Jurkat, Clone E6-1 (cell line): Measurements from ENCODE around the gene PPM1L.

ENCODE experiments used
- DNase-seq: peaks from one replicate; pipeline ENCODE4 v3.0.0-alpha.2; 2011; ENCODE audit warnings: low read depth, low spot score
- H3K4me3 ChIP-seq: 2 replicates; pipeline ENCODE4 v1.5.1; 2011; ENCODE audit warnings: mild to moderate bottlenecking, low read length, control low read depth, moderate library complexity

The PPM1L gene

DNA sequence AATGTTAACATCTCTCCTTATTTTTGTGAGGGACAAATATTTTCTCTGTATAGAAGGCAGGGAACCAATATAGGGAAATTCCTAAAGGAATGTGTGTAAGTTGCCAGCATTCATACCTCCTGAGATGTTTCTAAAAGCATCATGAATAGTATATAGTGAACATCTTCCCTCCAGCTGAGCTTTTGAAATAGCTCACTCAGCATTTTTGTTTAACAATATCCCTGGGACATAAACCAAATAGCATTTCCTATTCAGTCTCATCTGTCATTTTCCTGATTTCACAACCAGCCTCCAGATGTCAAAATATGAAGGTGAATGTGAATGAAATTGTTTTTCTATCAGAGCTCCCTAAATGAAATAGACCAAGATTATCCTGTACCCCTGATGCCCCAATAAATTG is 137.2 kb downstream of the PPM1L start:
- H3K4me3 ChIP-seq: no peak overlapping the region
- DNase-seq: no peak

DNA sequence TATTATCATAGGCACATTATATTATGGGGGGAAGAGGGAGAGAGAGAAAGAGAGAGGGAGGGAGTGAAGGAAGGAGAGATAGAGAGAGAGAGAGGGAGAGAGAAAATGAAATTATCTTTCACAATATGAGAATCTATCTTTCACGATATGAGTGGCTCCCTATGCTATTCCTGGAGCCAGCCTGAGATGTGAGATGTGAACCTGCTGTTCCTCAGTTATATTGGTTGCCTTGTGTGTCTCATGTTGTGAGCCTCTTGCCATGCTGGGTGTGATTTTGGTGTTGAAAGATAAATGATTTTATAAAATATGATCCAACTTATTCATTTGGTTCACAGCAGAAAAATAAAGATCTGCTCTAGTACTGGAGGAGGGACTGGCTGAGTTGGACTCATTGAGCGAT is 148.7 kb downstream of the PPM1L start:
- H3K4me3 ChIP-seq: no peak overlapping the region
- DNase-seq: no peak

DNA sequence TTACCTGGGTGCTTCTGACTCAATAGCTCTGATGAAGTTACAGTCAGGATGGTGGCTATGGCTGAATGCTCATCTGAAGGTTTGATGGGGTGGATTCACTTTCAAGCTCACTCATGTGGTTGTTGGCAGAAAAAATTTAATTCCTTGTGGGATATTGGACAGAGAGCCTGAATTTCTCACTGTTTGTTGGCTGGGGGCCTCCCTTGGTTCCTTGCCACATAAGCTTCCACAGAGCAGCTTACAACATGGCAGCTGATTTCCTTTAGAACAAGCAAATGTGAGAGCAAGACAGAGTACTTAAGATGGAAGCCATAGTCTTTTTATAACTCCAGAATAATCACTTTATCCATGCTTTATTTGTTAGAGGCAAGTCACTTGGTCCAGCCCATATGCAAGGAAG is 150.6 kb downstream of the PPM1L start:
- H3K4me3 ChIP-seq: no peak overlapping the region
- DNase-seq: no peak

DNA sequence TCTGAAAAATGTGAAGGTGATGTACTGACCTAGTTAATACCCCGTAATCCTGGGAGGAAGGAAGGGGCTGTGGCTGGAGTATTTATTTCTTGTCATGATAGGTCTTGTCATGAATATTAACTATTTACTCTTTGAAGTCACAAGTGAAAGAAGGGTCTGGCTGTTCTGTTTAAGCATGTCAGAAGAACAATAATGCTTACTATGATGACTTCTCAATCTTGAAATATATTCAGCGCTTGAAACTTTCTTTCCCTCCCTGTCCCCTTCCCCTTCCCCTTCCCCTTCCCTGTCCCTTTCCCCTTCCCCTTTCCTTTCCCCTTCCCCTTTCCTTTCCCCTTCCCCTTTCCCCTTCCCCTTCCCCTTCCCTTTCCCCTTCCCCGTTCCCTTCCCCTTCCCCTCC is 153.9 kb downstream of the PPM1L start:
- DNase-seq: no peak
- no peak overlapping the region for H3K4me3 ChIP-seq

DNA sequence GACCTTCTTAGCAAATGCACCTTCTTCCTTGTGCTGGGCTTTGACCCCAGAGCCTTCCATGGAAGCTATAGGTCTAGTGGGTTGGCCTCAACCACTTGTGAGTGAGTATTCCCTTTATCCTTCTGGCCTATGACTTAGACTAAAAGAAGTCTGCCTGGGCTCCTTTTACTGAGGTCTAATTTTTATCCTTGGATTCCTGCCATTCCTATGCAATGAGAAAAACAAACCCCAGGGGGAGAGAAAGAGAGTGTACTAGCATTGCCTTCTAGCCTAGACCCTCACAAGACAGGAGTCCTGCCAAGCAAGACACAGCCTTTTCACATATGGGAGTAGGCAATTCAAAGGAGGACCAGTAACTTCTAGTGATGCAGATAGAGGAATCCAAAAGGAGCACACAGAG is 155.4 kb downstream of the PPM1L start:
- H3K4me3 ChIP-seq: no peak overlapping the region
- DNase-seq: no peak

DNA sequence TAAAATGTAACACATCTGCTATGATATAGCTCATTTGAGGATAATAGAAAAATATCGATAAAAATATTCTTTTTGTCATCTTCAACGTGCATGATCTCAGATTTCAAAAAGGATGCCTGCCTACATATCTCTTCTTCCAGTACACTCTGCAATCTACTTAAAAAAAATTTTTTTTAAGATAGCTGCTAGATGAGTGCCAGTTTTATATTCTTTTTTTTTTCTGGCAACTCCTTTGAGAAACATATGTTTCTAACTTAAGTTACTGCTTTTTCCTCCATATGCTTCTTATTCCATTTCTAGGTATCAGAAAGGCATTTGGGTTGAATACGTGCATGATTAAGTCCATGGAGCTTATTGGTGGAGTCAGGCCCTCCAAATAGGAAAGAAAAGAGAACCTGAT is 160.4 kb downstream of the PPM1L start:
- no peak for DNase-seq
- H3K4me3 ChIP-seq: no peak overlapping the region

DNA sequence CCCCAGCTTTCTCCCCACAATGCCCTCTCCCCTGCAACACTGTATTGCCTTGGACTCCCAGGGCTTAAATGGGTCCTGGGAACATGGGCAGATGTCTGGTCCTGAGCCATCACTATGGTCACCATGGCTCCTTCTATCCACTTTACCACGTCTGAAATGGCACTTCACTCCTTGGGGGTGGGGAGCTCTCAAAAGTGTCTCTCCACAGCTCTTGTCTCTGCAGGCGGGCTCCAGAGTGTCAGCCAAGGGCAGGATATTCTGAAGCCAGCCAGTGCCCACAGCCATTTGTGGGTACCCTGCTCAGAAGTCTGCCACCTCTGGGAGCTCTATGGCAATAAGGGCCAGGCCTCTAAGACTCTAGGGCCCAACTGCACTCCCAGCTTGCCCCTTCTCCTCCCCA is 163.9 kb downstream of the PPM1L start:
- DNase-seq: no peak
- H3K4me3 ChIP-seq: no peak overlapping the region

DNA sequence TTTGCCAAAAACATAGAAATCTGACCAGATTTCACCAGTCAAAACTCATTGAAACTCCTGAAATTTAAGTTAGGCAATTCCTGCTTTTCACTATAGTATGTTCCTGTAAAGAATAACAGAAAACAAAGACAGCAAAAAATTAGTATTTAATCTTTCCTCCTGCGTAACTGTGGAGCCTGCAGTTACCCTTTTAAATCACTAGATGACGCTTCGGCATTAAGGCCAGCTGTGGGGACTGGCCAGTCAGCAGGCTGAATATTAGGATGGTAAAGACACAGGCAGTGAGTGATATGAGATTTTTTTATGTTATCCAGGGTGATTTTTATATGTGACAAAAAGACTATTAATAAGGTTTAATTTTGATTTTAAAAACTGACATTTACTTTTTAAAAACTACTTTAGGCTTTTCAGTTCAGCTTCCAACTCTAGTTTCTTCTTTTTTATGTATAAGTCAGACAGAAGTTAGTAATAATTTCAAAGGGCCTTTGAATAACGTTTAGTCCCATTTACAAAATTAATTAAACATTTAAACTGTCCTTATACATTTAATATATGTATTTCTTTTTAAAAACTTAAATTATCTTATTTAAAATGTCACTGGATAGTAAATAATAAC is 165.1 kb downstream of the PPM1L start:
- H3K4me3 ChIP-seq: no peak overlapping the region
- DNase-seq: no peak

DNA sequence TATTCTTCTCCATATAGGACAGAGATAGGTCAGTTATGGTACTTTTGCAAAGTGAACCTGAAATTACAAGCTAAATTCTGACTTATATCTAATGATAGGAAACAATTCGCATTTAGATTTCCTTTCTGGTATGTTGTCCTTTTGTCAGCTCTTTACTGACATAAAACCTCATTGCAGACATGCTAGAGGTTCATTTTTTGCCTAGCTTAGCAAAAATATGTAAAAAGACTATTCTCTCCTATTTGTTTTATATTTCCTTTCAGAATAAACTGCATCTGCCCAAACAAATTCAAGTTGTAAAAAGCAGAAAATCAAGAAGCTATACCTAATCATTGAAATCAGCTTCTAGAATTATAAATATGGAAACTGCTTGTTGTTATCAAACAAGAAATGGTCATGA is 168.7 kb downstream of the PPM1L start:
- no peak overlapping the region for H3K4me3 ChIP-seq
- no peak for DNase-seq

DNA sequence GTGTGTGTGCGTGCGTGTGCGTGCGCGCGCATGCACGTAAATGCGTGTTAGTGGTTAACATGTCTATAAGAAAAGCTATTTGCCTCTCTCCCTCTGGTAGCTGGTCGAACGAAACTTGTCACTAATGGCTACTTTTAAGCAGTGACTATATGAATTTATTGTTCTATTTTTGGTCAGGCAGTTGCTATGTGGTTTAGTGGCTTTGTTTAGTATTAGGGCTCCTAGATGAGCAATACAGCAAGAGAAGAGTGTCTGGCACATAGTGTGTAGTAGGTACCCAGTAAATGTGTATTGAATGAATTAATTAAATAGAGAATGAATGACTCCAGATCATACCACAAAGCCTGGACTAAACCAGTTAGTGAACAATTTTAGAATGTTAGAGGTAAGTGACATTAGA is 171.6 kb downstream of the PPM1L start:
- no peak overlapping the region for H3K4me3 ChIP-seq
- DNase-seq: no peak

DNA sequence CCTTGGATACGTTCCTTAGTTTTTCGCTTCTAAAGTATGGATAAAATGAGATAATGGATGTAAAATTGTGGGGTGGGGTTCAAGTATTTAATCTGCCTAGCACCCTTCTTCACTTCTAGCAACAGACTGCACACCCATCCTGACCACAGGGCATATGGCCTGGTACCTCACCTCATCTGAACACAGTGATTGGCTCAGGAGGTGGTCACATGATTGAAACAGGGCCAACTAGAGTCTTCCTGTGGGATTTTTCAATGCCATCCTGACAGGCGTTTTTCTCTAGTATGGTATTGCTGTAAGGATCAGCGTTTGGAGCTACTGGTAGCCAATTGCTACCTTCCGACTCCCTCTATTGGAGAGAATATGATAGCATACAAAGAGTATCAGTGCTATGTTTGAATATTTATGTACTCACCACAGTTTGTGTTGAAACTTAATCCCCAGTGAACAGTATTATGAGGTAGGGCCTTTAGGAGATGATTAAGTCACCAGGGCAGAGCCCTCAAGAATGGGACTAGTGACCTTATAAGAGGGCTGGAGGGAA is 172.2 kb downstream of the PPM1L start:
- DNase-seq: peak; percentile 21

DNA sequence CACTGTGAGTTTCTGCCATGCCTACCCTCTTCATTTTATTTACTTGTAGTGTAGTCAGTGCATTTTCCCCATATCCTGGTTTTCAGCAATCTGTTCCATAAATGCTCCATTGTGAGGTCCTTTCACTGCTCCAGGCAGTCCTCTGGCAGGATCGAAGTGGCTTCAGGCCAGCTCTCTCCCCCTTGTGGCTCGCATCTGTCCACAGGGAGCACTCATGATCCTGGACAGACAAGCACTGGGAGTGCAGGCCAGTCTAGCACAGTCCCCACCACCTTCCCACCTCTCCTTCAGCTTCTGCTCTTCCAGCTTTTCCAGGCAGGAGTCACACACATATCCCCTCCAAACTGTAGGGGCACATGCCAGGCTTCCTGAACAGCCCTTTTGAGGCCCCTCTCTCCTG is 173.6 kb downstream of the PPM1L start:
- no peak overlapping the region for H3K4me3 ChIP-seq
- no peak for DNase-seq

More for the DNA sequence above, 172.2 kb downstream of the PPM1L start:
- no peak overlapping the region for H3K4me3 ChIP-seq

DNA sequence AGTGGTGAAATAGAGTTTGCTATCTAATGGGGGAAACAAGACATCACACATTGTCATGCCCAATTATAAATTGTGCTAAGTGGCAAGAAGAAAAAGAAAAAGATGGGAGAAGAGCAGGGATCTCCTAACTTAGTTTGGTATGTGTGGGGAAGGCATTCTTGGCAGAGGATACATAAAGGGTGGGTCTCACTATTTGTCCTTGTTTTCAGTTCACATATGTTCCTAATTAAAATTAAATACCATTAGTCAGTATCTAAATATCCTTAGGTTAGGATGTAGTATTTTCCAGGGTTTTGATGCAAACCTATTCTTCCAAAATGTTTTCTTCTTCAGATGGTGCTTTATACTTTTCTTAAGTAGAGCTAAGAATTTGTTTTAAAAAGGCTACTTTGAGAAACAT is 175.4 kb downstream of the PPM1L start:
- no peak for DNase-seq
- no peak overlapping the region for H3K4me3 ChIP-seq

DNA sequence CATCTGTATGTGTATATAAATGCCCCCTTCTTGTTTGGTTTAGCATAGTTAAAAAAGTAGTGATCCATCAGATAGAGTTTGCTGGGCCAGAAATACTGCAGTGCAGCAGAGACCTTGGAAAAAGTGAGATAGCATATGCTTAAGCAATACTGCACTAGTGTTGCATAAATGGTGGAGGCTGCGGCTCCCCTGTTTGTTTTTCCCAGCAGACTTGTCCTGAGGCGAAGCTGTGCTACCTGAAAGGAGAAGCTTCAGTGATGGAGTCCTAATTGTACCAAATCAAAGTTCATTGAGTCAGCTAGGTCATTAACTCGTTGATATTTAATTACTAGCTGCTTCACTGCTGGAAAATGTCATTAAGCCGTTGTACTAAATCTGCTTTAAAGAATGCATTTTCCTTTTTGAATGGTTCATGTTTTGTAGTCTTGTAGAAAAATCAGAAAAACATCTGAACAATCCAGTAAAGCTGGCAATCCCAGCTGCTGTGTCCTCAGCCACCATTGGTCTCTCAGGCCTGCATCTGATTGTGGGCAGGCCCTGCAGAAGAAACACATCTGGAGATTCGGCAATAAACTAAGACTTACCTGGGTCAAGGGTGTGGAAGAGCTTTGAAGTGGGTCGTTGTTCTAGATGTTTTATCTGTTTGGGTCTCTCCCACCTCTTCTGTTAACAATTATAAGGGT is 179.5 kb downstream of the PPM1L start:
- no peak for DNase-seq

DNA sequence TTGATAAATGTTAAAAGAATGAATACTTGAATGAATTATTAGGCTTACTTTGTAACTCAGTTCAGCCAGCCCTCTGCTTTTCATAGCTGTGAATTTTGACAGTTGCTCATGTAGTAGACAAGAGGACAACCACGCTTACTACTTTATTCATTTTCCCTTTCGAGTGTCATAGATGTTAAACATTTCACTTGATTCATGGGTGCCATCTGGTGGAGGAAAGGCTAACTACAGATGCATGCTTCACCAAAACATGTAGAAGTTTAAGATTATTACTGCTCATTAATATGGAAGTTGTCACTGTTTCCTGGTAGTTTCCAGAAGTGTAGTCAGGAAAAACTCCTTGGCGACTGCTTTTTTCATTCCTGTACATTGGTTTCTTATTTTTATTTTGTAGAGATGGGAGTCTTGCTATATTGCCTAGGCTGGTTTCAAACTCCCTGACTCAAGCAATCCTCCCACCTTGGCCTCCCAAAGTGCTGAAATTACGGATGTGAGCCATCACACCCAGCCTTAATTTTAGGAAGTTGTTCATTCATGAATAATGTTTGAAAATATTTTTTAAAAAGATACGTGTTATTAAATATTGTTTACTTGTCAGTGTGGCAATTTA is 186.0 kb downstream of the PPM1L start:
- DNase-seq: peak; percentile 70

More for the DNA sequence above, 179.5 kb downstream of the PPM1L start:
- H3K4me3 ChIP-seq: no peak overlapping the region

DNA sequence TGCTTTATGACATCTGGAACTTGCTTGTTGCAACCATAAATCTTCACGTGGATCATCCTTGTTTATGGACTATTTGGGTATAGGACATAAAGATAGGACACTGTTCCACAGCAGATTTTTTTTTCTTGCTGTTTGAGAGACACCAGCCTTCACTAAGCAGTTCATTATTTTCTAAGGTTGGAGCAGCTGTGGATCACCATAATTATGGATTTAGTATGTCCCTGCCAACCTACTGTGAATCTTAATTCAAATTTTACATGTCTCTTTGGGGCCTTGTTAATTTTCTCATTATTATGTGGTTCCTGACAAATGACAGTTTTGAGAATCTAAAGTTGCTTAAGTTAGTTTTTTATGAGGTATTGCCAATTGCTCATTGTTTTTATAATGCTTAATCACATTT is 188.0 kb downstream of the PPM1L start:
- DNase-seq: no peak
- H3K4me3 ChIP-seq: no peak overlapping the region

More for the DNA sequence above, 186.0 kb downstream of the PPM1L start:
- H3K4me3 ChIP-seq: no peak overlapping the region

DNA sequence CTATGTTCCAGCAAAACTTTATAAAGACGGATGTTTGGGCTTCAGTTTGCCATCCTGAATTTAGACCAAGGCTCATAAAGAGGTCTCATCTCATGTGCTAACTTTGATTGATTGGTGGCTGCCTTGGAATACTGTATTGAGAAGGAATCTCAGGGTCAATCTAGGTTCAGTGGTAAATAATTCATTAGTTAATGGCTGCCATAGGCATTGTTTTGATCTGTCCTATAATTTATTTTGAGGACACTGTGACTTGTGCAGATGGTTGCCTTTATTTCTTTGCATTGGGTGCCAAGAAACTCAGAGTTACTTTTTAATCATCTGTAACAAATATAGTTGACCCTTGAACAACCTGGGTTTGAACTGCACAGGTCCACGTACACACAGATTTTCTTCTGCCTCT is 189.3 kb downstream of the PPM1L start:
- no peak overlapping the region for H3K4me3 ChIP-seq
- no peak for DNase-seq

DNA sequence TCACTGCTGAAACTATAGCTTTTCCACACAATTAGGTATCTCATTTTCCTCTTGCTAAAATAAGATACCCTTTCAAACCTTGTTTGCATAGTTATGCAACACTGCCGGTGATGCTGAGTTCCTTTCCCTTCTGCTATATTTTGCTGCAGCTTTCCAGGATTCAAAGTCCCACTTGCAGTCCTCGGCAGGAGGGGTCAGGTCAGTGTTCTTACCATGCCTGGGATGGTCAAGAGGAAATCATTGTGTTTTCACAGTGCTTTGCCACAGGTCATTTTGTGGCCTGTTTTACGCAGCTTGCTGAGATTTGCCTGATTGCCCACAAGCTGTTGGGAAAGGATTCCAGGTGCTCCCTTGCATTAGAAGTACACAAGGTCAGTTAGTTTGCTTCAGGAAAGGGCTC is 192.2 kb downstream of the PPM1L start:
- no peak for DNase-seq
- no peak overlapping the region for H3K4me3 ChIP-seq

DNA sequence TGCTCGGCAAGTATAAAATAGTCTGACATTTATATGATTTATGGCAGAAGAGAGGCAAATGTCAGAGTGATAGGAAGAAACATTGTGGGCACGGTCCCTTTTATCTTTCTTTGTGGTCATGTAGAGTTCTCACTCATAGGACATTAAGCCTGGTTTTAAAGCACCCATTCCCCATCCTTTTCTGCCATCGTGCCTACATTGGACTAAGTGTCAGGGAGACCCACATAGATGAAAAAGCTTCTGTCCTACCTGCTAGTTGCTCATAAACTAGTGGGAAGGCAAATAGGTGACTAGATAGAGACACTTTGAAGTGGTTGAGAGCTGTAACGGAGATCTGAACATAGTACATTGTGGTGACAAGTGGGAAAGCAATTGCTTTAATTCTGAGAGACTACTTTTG is 193.4 kb downstream of the PPM1L start:
- H3K4me3 ChIP-seq: no peak overlapping the region
- peak; percentile 67 for DNase-seq

DNA sequence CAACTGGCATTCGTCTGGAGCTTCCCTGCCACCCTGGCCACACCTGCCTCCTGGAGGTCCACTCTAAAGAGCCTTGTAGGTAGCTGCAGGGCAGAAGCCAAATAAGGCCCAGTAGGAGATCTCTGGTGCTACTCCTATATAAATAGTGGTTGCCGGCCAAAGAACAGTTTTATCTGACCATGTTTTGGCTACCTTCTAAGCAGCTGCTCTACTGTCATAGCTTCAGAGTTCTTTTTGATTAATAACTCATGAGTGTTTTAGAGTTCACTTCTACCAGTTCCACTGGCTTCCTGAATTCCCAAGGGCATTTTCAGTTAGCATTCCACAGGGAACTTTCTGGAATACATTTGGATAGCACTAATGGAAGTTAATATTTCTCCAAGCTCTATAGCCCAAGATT is 194.5 kb downstream of the PPM1L start:
- no peak overlapping the region for H3K4me3 ChIP-seq
- no peak for DNase-seq

DNA sequence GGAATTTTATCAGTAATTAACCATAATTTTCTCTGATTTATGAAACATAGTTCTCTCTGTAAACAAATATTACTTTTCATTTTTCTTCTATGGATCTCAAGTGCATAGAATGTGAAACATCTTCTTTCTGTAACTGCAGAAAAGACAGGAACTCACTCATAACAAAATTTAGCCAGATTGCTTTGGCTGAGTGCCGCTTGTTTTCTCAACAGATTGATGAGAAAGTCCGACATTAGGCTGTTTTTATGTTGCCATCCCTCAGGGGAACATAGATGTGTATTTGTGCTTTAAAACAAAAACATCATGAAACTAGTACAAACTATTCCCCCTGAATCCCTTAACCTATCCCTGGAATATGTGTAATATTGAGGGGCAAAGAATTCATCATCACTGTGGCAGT is 194.9 kb downstream of the PPM1L start:
- no peak overlapping the region for H3K4me3 ChIP-seq
- DNase-seq: no peak
